ENCODE results near the gene ARL14.

DNA sequence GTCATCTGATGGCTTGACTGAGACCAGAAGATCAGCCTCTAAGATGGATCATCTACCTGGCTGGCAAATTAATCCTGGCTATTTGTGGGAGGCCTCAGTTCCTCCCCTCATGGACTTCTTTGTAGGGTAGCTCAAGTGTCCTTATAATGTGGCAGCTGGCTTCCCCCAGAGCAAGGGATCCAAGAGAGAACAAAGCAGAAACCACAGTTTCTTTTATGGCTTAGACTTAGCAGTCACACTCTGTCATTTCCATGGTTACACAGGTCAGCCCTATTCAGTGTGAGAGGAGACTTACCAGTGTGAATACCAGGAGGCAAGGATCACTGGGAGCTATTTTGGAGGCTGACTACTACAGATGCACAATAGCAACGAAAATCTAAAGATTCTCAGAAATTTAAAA is 15.3 kb upstream of the ARL14 start:
- TF ChIP-seq, protein P1, sequence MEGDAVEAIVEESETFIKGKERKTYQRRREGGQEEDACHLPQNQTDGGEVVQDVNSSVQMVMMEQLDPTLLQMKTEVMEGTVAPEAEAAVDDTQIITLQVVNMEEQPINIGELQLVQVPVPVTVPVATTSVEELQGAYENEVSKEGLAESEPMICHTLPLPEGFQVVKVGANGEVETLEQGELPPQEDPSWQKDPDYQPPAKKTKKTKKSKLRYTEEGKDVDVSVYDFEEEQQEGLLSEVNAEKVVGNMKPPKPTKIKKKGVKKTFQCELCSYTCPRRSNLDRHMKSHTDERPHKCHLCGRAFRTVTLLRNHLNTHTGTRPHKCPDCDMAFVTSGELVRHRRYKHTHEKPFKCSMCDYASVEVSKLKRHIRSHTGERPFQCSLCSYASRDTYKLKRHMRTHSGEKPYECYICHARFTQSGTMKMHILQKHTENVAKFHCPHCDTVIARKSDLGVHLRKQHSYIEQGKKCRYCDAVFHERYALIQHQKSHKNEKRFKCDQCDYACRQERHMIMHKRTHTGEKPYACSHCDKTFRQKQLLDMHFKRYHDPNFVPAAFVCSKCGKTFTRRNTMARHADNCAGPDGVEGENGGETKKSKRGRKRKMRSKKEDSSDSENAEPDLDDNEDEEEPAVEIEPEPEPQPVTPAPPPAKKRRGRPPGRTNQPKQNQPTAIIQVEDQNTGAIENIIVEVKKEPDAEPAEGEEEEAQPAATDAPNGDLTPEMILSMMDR (IDR thresholded peaks at IDR 0.05), result no peak
- no peak for TF ChIP-seq POLR2A (IDR thresholded peaks at IDR 0.05)

Data from thyroid gland (tissue), 4 donors.